ENCODE measurements around the gene ABHD6. TPM values are rescaled to one million over a fixed set of nuclear protein-coding genes. Genes with fewer than 3 reads are reported as not detected.

ABHD6 gene
- total and polyA plus RNA-seq, 7 donors = 1.7 to 7.2 (median 5.0) TPM

- no peak for DNase-seq
Observed at GRCh38 chr3:58323529-58324390, 86.2 kb downstream of the ABHD6 start.

GRCh38 chr3:58324391-58325390 is 87.1 kb downstream of the ABHD6 start:
- WGBS, 3 donors = 73 to 77% (median 76%) methylated on average over 7 of the region's 7 CpGs
- DNase-seq (no peak), ATAC-seq (no peak)
- Histone ChIP-seq H3K27me3 (ENCODE audit: insufficient read depth in 3 of 3, low read length in 2 of 3) (no peaks in the 10 kb centered on the region), H3K27ac (no peak overlapping the region), H3K4me1 (no peaks in the 10 kb centered on the region), H3K36me3 (ENCODE audit: insufficient read depth in 1 of 2, low read depth in 1 of 2) (peaks cover 0 to 5% of the 10 kb centered on the region in 2 donors), H3K9me3 (no peaks in the 10 kb centered on the region), H3K4me3 (no peak overlapping the region)
- intact Hi-C loops (cut with DNase I) = loop anchor here in 1 of 2 donors (5.0 kb wide), 1 partner anchor 208 kb away; no protein-coding TSS in a partner anchor
- TF ChIP-seq CTCF (IDR thresholded peaks at IDR 0.05) = no peak

More at GRCh38 chr3:58323529-58324390, 86.2 kb downstream of the ABHD6 start:
- Histone ChIP-seq H3K27me3 (ENCODE audit: insufficient read depth in 3 of 3, low read length in 2 of 3) (no peaks in the 10 kb centered on the region), H3K4me1 (no peaks in the 10 kb centered on the region), H3K9me3 (no peaks in the 10 kb centered on the region), H3K27ac (no peak overlapping the region), H3K36me3 (ENCODE audit: insufficient read depth in 1 of 2, low read depth in 1 of 2) (peaks cover 0 to 14% of the 10 kb centered on the region in 2 donors), H3K4me3 (no peak overlapping the region)
- 59 to 75% (median 71%) methylated on average over 3 of the region's 3 CpGs for WGBS, 3 donors
- TF ChIP-seq CTCF (IDR thresholded peaks at IDR 0.05) = no peak
- ATAC-seq = no peak
- intact Hi-C loops (cut with DNase I) = loop anchor here in 1 of 2 donors (5.0 kb wide), 1 partner anchor 209 kb away; no protein-coding TSS in a partner anchor

GRCh38 chr3:58325525-58325992 is 88.0 kb downstream of the ABHD6 start:
- ATAC-seq (no peak), DNase-seq (no peak)
- intact Hi-C loops (cut with DNase I) = no loop called here
- Histone ChIP-seq H3K4me1 (no peaks in the 10 kb centered on the region), H3K27ac (no peak overlapping the region), H3K27me3 (ENCODE audit: insufficient read depth in 3 of 3, low read length in 2 of 3) (no peaks in the 10 kb centered on the region), H3K4me3 (no peak overlapping the region), H3K36me3 (ENCODE audit: insufficient read depth in 1 of 2, low read depth in 1 of 2) (no peaks in the 10 kb centered on the region), H3K9me3 (no peaks in the 10 kb centered on the region)
- no peak for TF ChIP-seq CTCF (IDR thresholded peaks at IDR 0.05)
- 64 to 67% (median 66%) methylated on average over 2 of the region's 2 CpGs for WGBS, 3 donors

- Histone ChIP-seq H3K9me3 (no peaks in the 10 kb centered on the region), H3K27me3 (ENCODE audit: insufficient read depth in 3 of 3, low read length in 2 of 3) (no peaks in the 10 kb centered on the region), H3K27ac (no peak overlapping the region), H3K4me1 (no peaks in the 10 kb centered on the region), H3K4me3 (no peak overlapping the region), H3K36me3 (ENCODE audit: insufficient read depth in 1 of 2, low read depth in 1 of 2) (no peaks in the 10 kb centered on the region)
- ATAC-seq (no peak), DNase-seq (no peak)
- 92 to 95% (median 94%) methylated on average over 8 of the region's 8 CpGs for WGBS, 3 donors
- TF ChIP-seq CTCF (IDR thresholded peaks at IDR 0.05) = no peak
- intact Hi-C loops (cut with DNase I) = no loop called here
Observed at GRCh38 chr3:58326267-58326900, 88.8 kb downstream of the ABHD6 start.
